Activated gamma-delta T cell treated with anti-CD3 and anti-CD28 coated beads, Interleukin-2, amount 50 U/mL, for 16 hours (primary cell): ENCODE data around the gene SUFU.
"Not testable (repeated sequence)": the region's sequence is repeated elsewhere in the genome, so short reads cannot be mapped to it uniquely, and the experiment has no call there.

ENCODE experiments used
- DNase-seq: peaks from one replicate; pipeline ENCODE4 v3.0.0-alpha.2; 2020; ENCODE audit warnings: low read depth

SUFU gene

DNA sequence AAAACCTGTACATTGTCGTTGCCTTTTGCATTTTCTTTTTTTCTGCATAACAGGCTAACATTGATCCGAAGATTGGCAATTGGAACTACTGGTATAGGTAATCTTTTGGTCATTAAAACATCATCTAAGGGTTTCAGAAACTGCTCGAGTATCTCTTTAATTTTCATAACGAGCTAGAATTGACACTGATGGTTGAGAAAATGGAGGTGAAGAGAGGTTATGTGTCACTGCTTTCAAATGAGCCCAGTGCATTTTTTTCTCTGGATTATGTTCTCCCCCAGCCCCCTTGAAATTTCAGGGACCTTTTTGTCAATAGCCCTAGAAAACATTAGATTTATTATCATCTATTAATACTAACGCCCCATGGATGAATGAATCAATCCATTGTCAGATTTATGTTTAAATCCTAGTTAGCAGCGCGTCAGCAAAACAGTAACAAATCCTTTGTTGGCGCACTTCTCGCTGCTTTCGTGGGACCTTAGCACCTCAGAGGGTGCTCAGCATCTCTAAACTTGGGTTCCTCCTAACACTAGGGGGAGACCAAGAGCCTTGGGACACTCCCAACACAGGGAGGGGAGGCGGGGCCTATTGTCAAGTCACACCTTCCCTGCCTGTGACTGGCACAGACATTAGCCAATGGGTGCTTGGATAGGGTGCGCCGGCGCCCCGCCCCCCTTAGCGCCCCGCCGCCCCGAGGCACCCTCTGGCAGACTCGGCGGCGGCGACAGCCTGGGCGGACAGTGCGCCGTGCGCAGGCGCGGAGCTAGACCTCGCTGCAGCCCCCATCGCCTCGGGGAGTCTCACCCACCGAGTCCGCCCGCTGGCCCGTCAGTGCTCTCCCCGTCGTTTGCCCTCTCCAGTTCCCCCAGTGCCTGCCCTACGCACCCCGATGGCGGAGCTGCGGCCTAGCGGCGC, at the start of gene SUFU:
Gene SUFU, plus strand, starts transcription at position 709 of the 915 bp plus-strand sequence. Its CDS starts 181 bp downstream, at position 890.
- DNase-seq = peak; percentile 97

DNA sequence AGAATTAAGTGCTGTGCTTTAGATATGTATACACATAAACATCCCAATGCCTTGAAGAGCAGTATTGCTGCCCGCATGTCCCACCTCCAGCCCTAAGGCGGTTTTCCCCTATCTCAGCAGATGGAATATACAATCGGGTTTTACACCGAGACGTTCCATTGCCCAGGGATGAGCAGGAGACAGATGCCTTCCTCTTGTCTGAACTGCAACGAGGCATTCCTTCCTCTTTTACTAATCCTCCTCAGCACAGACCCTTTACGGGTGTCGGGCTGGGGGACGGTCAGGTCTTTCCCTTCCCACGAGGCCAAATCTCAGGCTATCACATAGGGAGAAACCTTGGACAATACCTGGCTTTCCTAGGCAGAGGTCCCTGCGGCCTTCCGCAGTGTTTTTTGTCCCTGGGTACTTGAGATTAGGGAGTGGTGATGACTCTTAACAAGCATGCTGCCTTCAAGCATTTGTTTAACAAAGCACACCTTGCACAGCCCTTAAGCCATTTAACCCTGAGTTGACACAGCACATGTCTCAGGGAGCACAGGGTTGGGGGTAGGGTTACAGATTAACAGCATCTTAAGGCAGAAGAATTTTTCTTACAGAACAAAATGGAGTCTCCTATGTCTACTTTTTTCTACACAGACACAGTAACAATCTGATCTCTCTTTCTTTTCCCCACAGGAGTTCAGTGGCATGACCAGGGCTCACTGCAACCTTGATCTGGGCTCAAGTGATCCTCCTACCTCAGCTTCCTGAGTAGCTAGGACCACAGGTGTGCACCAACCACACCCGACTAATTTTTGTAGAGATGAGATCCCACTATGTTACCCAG, 48.9 kb upstream of the SUFU start:
- DNase-seq = not testable (repeated sequence)

DNA sequence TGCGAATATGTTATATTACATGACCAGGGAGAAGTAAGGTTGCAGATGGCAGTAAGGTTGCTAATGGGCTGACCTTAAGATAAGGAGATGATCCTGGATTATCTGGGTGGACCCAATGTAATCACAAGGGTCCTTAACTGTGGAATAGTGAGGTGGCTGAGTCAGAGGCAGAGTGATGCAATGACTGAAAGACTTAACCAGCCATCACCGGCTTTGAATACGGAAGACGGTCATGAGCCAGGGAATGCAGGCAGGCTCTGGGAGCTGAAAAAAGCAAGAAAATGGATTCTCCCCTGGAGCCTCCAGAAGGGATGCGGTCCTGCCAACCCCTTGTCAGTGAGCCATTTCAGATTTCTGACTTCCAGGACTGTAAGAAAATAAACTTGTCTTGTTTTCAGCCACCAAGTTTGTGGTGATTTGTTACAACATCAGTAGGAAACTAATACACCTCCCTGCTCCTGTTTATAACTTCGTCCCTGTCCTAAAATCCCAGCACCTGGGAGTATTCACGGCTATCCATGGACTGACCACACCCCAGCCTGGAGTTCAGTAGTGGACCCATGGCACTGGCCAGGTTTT, 47.8 kb upstream of the SUFU start:
- DNase-seq = no peak

DNA sequence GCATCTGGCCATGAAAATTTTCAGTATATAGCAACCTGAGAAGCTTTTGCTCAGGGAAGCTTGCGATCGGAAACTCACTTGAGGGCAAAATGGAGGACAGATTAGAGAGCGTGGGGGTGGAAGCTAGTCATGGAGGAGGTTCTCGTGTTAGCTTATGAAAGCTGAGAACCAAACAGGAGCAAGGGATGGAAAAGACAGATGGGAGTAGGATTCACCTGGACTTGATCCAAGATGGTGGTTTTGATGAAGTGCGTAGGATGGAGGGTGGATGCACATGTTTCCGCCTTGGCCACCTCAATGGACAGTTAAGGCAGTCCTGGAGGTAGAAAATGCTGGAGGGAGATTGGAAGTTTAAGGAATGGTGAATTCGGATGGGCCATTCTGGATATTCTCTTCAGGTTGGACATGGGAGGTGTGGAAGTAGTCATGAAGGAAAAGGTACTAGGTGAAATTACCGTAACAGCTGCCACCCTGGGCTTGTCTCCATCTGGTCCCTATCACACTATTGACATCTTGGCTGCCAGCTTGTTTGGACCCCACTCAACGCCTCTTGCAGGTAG, 46.1 kb upstream of the SUFU start:
- no peak for DNase-seq

DNA sequence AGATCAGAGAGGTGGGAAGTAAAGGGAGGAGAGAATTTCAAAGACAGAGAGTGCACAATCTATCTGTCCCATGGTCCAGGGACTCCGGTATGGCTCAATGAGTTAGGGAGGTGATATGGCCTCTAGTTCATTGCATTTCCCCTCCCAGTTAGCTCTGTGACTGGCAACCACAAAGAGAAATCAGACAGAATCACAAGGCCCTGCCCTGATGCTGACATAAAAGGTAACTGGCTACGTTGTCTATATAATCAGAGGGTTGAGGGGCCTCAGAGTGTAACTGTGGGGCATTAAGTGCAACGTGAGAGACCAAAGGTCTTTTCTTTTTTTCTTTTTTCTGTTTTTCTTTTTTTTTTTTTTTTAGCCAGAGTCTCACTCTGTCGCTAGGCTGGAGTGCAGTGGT, 45.1 kb upstream of the SUFU start:
- no peak for DNase-seq

DNA sequence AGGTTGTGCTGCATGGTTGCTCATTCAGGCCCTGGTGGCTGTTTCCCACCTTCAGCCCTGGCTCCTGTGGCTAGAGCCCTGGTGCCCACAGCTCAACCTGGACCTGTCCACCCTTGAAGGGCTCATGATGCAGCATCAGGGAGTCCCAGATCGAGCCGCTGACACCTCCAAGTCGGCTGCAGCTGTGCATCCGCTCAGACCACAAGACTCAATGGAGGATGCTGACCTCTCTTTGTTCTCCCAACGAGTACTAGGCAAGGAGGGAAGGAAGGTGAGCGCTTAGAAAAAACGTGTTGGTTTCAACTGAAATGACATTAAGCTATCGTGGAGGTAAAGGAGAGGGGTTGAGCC, 43.0 kb upstream of the SUFU start:
- DNase-seq = no peak

DNA sequence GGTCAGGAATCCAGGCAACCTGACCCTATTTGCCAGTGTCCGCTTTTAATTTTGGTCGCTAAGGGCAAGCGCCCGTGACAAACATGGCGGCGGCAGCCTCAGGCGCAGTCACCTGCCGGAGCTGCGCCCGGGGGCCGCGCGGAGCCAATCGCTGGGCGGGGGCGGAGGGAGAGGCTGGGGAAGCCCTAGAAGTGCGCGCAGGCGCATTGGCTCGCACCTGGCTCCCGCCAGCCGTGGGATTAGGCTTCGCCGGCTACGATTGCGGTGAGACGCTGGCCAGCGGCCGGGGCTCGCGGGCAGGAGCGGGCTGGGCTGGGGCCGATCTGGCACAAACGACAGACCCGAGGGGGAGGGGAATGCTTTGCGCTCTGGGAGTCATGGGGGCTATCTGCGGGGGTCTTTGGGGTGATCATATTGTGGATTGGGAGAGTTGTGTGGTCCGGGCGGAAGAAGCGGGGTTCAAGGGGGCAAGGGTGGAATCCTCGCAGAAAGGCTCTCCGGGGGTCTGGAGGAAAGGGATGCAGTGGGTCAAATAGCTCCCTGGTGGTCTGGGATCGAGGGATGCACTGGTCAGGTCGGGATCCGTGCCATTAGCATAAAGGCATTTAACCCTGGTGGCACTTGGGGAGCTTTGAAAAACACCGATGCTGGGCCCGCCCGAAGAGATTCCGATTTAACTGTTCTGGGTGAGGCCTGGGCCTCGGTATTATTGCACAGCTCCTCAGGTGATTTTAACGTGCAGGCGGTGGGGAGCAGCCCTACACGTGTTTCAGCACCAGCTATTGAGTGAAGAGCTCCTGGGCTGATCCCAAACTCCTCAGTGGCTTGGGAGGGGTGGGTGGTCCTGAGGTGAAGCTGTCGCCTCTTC, 42.4 kb upstream of the SUFU start:
- peak; percentile 86 for DNase-seq

DNA sequence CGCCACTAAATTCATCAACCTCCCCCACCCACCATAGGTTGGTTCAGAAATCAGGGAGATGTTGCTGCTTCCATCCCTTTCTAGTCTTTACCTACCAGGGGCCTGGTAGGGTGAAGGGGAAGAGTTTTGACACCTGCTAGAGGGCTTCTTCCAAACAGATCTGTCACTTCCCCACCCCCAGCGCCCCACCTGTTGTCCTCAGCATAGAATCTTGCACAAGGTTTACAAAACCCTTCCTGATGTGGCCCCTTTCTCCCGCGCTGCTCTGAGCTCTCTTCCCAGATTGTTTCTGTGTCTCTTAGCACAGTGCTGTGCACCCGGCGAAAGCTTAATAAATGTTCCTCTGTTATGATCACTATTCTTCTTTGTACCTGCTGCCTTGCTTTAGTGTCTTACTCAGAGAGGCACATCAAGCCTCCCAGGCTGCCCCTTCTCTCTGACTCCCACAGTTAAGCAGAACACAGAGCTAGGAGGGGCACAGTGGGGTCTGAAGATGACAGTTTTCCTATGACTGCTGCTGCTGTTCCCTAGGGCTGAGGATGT, 41.2 kb upstream of the SUFU start:
- DNase-seq = no peak

DNA sequence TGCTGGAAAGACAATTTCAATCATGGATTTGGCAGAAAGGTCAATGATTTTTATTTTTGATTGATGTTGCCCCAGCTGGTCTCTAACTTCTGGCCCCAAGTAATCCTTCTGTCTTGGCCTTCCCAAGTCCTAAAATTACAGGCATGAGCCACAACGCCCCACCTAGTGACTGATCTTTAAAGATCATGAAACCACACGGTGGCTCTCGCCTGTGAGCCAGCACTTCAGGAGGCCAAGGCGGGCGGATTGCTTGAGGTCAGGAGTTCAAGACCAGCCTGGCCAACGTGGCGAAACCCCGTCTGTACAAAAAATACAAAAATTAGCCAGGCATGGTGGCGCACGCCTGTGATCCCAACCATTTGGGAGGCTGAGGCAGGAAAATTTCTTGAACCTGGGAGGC, 39.8 kb upstream of the SUFU start:
- no peak for DNase-seq

DNA sequence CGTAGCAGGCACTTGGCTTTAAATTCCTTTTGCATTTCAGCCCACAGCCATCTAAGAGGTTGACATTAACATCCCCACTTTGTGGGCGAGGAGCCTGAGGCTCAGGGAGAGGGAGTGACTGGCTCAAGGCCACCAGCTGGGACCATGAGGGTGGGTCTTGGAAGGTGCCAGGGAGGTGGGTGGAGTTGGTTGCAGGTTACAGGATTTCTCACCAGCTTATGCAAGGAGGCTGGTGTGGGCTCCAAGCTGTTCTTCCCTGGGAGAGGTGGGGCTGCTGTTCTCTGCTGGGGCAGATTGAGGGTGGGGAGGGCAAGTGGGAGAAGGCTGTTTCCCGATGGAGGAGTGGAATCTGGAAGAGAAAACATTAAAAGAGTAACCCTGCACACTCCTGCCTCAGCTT, 38.3 kb upstream of the SUFU start:
- no peak for DNase-seq

DNA sequence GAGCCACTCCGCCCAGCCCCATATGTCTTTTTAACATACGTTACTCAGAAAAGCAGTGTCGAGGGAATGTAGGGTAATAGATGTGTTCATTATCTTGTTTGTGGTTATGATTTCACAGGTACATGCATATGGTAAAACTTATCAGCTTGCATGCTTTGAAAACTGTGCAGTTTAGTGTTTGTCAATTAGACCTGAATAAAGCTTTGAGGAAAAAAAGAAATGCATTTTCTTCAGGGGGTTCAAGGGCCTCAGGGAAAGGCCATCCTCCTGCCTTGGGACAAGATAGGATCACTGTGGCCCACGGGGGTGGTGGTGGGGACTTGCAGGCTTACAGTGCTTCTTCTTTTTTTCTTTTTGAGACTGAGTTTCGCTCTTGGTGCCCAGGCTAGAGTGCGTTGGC, 36.5 kb upstream of the SUFU start:
- no peak for DNase-seq

DNA sequence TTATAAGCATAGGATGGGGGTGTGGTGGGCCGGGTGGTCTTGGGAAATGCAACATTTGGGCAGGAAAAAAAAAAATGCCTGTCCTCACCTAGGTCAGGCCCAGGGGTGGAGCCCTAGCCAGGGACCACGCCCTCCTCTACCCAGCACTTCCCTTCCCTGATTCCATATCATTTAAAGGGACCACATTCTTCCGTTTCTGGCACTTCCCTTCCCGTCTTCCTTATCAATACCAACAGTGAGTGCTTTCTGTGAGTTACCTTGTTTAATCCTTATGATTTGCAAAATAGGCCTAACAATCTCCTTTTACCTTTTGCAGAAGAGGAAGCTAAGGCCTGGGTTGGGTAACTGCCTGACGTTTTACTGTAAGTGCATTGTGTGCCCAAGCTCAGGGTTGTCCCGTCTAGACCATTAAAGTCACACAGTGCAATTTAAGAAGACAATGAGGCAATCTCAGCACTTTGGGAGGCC, 35.8 kb upstream of the SUFU start:
- DNase-seq = no peak

DNA sequence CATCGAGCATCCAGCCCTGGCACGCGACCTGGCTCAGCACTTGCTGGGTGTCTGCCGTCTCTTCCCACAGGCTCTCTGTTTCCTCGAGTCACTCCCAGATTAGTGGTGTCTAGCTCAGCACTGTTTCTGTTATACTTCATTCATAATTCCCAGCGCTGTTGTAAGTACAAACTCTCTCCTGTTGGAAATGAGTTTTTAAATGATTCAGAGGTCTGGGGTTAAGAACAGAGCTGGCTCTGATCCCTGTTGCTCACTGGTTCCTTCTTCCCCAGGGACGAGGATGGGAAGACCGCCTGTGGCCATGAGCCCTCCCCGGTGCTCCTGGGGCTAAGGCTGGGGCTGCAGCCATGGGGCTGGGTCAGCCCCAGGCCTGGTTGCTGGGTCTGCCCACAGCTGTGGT, 35.1 kb upstream of the SUFU start:
- DNase-seq = no peak

DNA sequence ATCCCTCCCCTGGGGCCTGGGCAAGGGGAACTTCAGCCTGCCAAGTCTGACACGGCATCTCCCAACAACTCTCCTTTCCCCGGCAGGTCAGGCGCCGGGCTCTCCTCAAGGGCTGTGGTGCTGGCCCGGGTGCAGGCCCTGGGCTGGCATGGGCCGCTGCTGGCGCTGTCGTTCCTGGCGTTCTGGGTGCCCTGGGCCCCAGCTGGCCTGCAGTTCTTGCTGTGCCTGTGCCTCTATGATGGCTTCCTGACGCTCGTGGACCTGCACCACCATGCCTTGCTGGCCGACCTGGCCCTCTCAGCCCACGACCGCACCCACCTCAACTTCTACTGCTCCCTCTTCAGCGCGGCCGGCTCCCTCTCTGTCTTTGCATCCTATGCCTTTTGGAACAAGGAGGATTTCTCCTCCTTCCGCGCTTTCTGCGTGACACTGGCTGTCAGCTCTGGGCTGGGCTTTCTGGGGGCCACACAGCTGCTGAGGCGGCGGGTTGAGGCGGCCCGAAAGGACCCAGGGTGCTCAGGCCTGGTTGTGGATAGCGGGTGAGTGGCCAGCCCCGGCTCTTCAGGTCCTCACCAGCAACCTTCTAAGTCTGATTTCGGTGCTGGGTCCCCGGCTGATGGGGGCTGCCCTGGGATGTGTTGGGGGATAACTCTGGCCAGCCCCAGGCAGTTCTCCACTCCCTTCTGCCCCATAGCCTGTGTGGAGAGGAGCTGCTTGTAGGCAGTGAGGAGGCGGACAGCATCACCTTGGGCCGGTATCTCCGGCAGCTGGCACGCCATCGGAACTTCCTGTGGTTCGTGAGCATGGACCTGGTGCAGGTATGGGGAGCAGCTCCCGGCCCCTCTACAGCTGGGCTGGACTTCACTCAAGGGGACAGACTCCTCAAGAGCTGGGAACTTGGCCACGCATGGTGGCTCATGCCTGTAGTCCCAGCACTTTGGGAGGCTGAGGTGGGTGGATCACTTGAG, 32.9 kb upstream of the SUFU start:
- DNase-seq = no peak

DNA sequence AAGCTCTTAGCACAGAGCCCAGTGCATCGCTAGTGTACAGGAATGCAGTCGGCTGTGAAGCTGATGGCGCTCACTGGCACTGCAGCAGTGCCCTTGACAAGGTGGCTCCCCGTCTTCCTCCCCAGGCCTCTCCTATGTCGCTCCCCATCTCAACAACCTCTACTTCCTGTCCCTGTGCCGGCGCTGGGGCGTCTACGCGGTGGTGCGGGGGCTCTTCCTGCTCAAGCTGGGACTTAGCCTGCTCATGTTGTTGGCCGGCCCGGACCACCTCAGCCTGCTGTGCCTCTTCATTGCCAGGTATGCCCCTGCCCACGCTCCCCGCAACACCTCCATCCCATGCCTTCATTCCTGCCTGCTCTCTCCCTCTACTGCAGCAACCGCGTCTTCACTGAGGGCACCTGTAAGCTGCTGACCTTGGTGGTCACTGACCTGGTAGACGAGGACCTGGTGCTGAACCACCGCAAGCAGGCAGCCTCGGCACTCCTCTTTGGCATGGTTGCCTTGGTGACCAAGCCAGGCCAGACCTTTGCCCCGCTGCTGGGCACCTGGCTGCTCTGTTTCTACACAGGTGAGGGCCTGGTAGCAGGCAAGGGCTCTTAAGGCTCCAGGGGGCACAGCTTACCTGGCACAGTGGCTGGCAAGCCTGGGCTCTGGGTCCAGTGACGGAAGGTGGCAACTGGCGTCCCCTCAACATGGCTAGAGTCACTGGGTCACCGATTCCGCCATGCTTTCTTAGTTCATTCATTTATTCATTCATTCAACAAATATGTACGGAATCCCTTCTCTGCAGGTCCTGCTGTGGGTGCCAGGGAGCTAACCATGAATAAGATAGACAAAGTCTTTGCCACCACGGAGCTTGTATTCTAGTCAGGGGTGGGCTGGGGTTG, 30.1 kb upstream of the SUFU start:
- DNase-seq = no peak

DNA sequence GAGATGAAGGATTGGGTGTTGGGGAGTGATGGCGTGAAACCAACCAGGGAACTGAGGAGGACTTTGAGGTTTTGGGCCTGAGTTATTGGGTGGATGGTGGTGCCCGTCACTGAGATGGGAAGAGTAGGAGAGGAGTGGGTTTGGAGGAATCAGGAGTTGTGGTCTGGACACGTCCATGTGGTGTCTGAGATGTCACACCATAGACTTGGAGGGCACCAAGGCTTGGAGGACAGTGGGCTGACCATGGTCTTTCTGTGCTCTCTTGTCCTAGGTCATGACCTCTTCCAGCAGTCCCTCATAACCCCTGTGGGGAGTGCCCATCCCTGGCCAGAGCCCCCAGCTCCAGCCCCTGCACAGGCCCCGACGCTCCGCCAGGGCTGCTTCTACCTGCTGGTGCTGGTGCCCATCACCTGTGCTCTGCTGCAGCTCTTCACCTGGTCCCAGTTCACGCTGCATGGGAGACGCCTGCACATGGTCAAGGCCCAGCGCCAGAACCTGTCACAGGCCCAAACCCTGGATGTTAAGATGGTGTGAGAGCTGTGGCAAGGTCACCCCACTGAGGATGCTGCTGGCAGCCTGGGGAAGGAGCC, 28.2 kb upstream of the SUFU start:
- no peak for DNase-seq

DNA sequence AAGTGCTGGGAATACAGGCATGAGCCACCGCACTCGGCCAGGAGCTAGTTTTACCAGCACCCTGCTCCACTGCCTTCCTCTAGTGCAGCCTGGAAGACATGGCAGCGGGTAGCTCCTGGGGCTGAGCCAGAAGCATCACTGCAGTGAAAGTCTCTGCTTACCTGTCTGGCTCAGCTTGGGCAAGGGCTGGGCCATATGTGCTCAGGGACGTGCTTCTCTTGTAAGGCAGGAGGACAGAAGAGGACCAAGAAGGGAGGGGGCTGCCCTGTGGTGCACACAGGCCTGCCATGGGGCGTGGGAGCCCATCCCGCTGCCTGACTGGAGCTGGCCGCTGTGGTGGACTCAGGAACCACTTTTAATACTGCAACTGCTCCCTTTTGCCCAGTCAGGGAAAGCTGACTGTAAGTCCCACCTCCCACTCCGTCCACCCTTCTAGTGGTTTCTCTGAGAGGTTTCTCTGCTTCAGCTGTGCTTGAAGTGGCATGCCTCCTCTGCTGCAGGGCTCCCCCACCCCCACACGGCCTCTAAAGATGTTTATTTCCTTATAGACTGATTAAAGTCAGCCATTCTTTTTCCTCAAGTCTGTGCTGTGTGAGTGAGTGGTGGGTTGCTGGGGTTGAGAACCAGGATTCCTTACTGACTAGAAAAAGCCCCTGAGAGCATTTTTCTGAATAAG, 27.2 kb upstream of the SUFU start:
- DNase-seq = no peak

DNA sequence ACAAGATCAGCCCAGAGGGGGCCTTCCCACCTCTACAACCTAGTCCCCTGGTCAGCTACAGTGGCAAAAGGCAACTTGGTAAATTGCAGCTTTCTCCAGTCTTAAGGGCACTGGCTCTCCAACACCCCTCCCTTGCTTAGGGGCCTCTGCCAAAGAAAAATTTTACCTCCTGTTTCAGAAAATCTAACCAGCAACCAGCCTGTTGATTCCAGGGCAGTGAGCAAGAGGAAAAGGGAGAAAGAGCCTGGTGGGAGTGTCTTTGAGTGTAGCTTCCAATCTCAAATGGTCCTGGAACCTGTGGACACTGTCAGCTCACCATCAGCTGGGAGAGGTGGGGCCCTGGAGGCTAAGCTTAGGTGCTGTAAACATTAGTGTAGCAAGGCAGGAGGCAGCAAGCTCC, 24.1 kb upstream of the SUFU start:
- no peak for DNase-seq
